NCI-H2107 (cell line): ENCODE measurements around the gene ACOXL.
"Not testable (repeated sequence)": the region's sequence is repeated elsewhere in the genome, so short reads cannot be mapped to it uniquely, and the experiment has no call there.

ENCODE experiments used
- DNase-seq: peaks from one replicate; lab custom pipeline; 2025; lab: John Stamatoyannopoulos, UW

Gene ACOXL

GRCh38 chr2:111061191-111061590, 328.8 kb downstream of the ACOXL start:
- no peak for DNase-seq

- no peak for DNase-seq
These were observed 330.0 kb downstream of the ACOXL start for GRCh38 chr2:111062417-111062816.

- no peak for DNase-seq
These were observed 333.8 kb downstream of the ACOXL start for GRCh38 chr2:111066062-111066593.

- DNase-seq, result no peak
These were observed 336.2 kb downstream of the ACOXL start for GRCh38 chr2:111068435-111069058.

- no peak for DNase-seq
These were observed 337.3 kb downstream of the ACOXL start for GRCh38 chr2:111069722-111070121.

- DNase-seq, result no peak
These were observed 339.3 kb downstream of the ACOXL start for GRCh38 chr2:111071600-111072171.

- no peak for DNase-seq
These were observed 340.0 kb downstream of the ACOXL start for GRCh38 chr2:111072220-111072871.

GRCh38 chr2:111082659-111083058, 350.3 kb downstream of the ACOXL start:
- DNase-seq, result not testable (repeated sequence)

GRCh38 chr2:111091811-111092211, 359.4 kb downstream of the ACOXL start:
- no peak for DNase-seq

GRCh38 chr2:111094691-111095090, 362.3 kb downstream of the ACOXL start:
- no peak for DNase-seq

- DNase-seq, result no peak
These were observed 363.1 kb downstream of the ACOXL start for GRCh38 chr2:111095434-111095833.

GRCh38 chr2:111099402-111099801, 367.0 kb downstream of the ACOXL start:
- no peak for DNase-seq

GRCh38 chr2:111100087-111100764, 367.9 kb downstream of the ACOXL start:
- DNase-seq, result no peak

- DNase-seq, result no peak
These were observed 368.4 kb downstream of the ACOXL start for GRCh38 chr2:111100765-111101162.

- no peak for DNase-seq
These were observed 369.2 kb downstream of the ACOXL start for GRCh38 chr2:111101592-111101991.

GRCh38 chr2:111102216-111102615, 369.8 kb downstream of the ACOXL start:
- DNase-seq, result no peak

- no peak for DNase-seq
These were observed 373.6 kb downstream of the ACOXL start for GRCh38 chr2:111105926-111106325.

GRCh38 chr2:111106706-111107105, 374.3 kb downstream of the ACOXL start:
- no peak for DNase-seq

GRCh38 chr2:111108745-111109271, 376.4 kb downstream of the ACOXL start:
- DNase-seq, result no peak

- DNase-seq, result no peak
These were observed 378.9 kb downstream of the ACOXL start for GRCh38 chr2:111111101-111111755.

GRCh38 chr2:111113838-111114237, 381.5 kb downstream of the ACOXL start:
- DNase-seq, result no peak
